Measurements from ENCODE around the gene ZDHHC5. TPM values are rescaled to one million over a fixed set of nuclear protein-coding genes. Genes with fewer than 3 reads are reported as not detected.

The ZDHHC5 gene
- total RNA-seq, 1 experiment from 2014 or later: 64.1 TPM

GRCh38 chr11:57674251-57674650, 6.3 kb downstream of the ZDHHC5 start:
- RAD21 ChIA-PET (ENCODE audit: low non-redundant PET in 1 of 2, low total read pairs in 2 of 2, uncharacterized antibody in 2 of 2, unreplicated experiment in 2 of 2): no interaction called here
- H3K9me2 ChIP-seq (ENCODE audit: insufficient read depth): no peaks in the 10 kb centered on the region
- H2AFZ ChIP-seq (ENCODE audit: low read depth, low read length, poor library complexity, severe bottlenecking): no peak overlapping the region
- H3K9ac ChIP-seq (ENCODE audit: low read length): no peak overlapping the region
- H3K27ac ChIP-seq (ENCODE audit: low read depth, low read length): no peak overlapping the region
- BruUV-seq (replicated peaks): no TSS peak
- intact Hi-C loops (cut with micrococcal nuclease): no loop called here
- H3K79me2 ChIP-seq (ENCODE audit: insufficient read depth, low read length): peaks cover 95% of the 10 kb centered on the region
- H3K9me3 ChIP-seq (ENCODE audit: control insufficient read depth in 1 of 2, insufficient read depth in 1 of 2, low read depth in 1 of 2, low read length in 2 of 2): no peaks in the 10 kb centered on the region
- no peak overlapping the region for H3K4me3 ChIP-seq (replicated peaks in 1 of 2; ENCODE audit: low read depth in 1 of 2, low read length in 2 of 2)
- peaks cover 4 to 6% of the 10 kb centered on the region in 2 experiments for H3K4me1 ChIP-seq (ENCODE audit: control insufficient read depth in 1 of 2, insufficient read depth in 2 of 2, low read length in 2 of 2)
- POLR2A ChIA-PET: no interaction called here
- H3K27me3 ChIP-seq (ENCODE audit: insufficient read depth, low read length): no peaks in the 10 kb centered on the region
- CTCF ChIA-PET: no interaction called here
- no peak overlapping the region for H3K4me2 ChIP-seq (ENCODE audit: low read length)
- ATAC-seq (no peak), DNase-seq (ENCODE audit: low read depth, low spot score) (no peak)
- H3K36me3 ChIP-seq (ENCODE audit: control insufficient read depth in 1 of 2, insufficient read depth in 2 of 2, low read length in 2 of 2): peaks cover 27 to 35% of the 10 kb centered on the region in 2 experiments
- 0 out of 2 replicates have a peak, but pooled peaks cover 4% of the 10 kb centered on the region for H4K20me1 ChIP-seq (ENCODE audit: insufficient read depth)
- no peak for TF ChIP-seq EZH2 (IDR thresholded peaks at IDR 0.05)
- TF ChIP-seq TCF7L2 (IDR thresholded peaks at IDR 0.05; ENCODE audit: borderline replicate concordance, extremely low read depth, insufficient read depth, insufficient read length): no peak
- TF ChIP-seq MAX (IDR thresholded peaks at IDR 0.05): no peak
- TF ChIP-seq ZBTB33 (IDR thresholded peaks at IDR 0.05; ENCODE audit: extremely low read depth, insufficient replicate concordance, low read length): no peak

GRCh38 chr11:57675176-57675941, 7.4 kb downstream of the ZDHHC5 start:
- no peaks in the 10 kb centered on the region for H3K9me3 ChIP-seq (ENCODE audit: control insufficient read depth in 1 of 2, insufficient read depth in 1 of 2, low read depth in 1 of 2, low read length in 2 of 2)
- 0 out of 2 replicates have a peak, but pooled peaks cover 4% of the 10 kb centered on the region for H4K20me1 ChIP-seq (ENCODE audit: insufficient read depth)
- DNase-seq (ENCODE audit: low read depth, low spot score) (no peak), ATAC-seq (no peak)
- ChIA-PET RAD21 (ENCODE audit: low non-redundant PET in 1 of 2, low total read pairs in 2 of 2, uncharacterized antibody in 2 of 2, unreplicated experiment in 2 of 2) (interaction anchor here in 1 of 2 experiments (0.6 kb wide), 1 partner anchor 28 kb away, joined by 3 read pairs; no protein-coding TSS in a partner anchor), POLR2A (no interaction called here), CTCF (interaction anchor here (0.7 kb wide), 1 partner anchor 125 kb away, joined by 3 read pairs; no protein-coding TSS in a partner anchor)
- intact Hi-C loops (cut with micrococcal nuclease): no loop called here
- H3K9me2 ChIP-seq (ENCODE audit: insufficient read depth): no peaks in the 10 kb centered on the region
- no peak overlapping the region for H3K9ac ChIP-seq (ENCODE audit: low read length)
- peaks cover 95% of the 10 kb centered on the region for H3K79me2 ChIP-seq (ENCODE audit: insufficient read depth, low read length)
- BruUV-seq (replicated peaks): no TSS peak
- no peak overlapping the region for H3K27ac ChIP-seq (ENCODE audit: low read depth, low read length)
- peaks cover 27 to 40% of the 10 kb centered on the region in 2 experiments for H3K36me3 ChIP-seq (ENCODE audit: control insufficient read depth in 1 of 2, insufficient read depth in 2 of 2, low read length in 2 of 2)
- H3K27me3 ChIP-seq (ENCODE audit: insufficient read depth, low read length): no peaks in the 10 kb centered on the region
- no peak overlapping the region for H3K4me2 ChIP-seq (ENCODE audit: low read length)
- no peak overlapping the region for H2AFZ ChIP-seq (ENCODE audit: low read depth, low read length, poor library complexity, severe bottlenecking)
- H3K4me3 ChIP-seq (replicated peaks in 1 of 2; ENCODE audit: low read depth in 1 of 2, low read length in 2 of 2): no peak overlapping the region
- H3K4me1 ChIP-seq (ENCODE audit: control insufficient read depth in 1 of 2, insufficient read depth in 2 of 2, low read length in 2 of 2): peaks cover 0 to 6% of the 10 kb centered on the region in 2 experiments; a peak in 1 of 4 replicates
- TF ChIP-seq CBX3 (IDR thresholded peaks at IDR 0.05; ENCODE audit: low read depth): no peak
- no peak for TF ChIP-seq ZFX (IDR thresholded peaks at IDR 0.05)
- no peak for TF ChIP-seq CEBPB (IDR thresholded peaks at IDR 0.05; ENCODE audit: low read depth)
- no peak for TF ChIP-seq EZH2 (IDR thresholded peaks at IDR 0.05)
- no peak for TF ChIP-seq EGR1 (IDR thresholded peaks at IDR 0.05; ENCODE audit: low read depth)
- no peak for TF ChIP-seq POLR2AphosphoS5 (IDR thresholded peaks at IDR 0.05; ENCODE audit: low read depth, low read length)

All from HCT116 (cell line).